HT-29 (cell line): ENCODE data around the gene SLC26A2. TPM values are rescaled to one million over a fixed set of nuclear protein-coding genes. Genes with fewer than 3 reads are reported as not detected.
"Not testable (repeated sequence)": the region's sequence is repeated elsewhere in the genome, so short reads cannot be mapped to it uniquely, and the experiment has no call there.

Experiments used
- DNase-seq: peaks from one replicate; pipeline ENCODE4 v3.0.0-alpha.2; 2015; ENCODE audit warnings: low spot score
- total RNA-seq: library from RNA; depleted of rRNA; stranded (reverse); fragments of >200 nt; shearing (Covaris generic); gene quantifications from 2 replicates; pipeline ENCODE4 v1.2.3, GENCODE V29; 2014

The SLC26A2 gene
- total RNA-seq, 1 experiment from 2014 or later: 0.94 TPM

- DNase-seq: peak; percentile 49
Observed at GRCh38 chr5:150000990-150001659, 40.6 kb downstream of the SLC26A2 start.

DNA sequence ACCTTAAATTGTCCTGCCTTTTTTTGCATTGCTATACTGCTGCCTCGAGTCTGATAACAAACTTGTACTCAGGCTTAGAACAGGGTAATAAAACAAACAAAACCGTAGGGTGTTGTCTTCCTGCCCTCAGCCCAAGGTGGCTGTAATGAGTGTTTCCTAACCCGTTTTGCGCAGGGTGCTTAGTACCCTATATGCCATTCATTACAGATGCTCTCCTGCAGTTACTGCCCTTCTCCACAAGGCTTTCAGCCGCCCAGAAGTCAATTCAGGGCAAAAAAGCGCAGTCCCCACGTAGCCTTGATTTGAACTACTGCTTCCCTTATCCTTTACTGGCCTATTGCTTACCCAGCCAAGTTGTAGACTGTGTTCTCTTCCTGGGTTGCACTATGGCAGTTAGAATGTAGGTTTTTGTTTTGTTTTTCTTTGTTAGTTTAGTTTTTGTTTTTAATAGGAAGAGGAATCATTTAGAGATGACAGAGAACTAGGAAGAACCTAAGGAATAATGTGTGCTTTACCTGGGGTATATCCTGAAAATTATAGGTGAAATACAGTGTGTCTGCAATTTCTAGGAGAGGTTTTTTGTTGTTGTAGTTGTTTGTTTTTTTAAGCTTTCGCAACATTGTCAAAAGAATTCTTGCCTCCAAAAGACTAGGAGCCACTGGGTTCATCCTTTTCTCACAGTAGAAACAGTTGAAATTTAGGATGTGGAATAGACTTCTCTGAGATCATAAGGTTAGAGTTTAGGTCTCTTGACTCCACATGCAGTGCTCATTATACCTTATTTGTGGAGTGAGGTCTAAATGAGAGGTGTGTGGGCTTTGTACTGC, 41.3 kb downstream of the SLC26A2 start:
- DNase-seq: peak; percentile 82

GRCh38 chr5:150006318-150006717, 45.8 kb downstream of the SLC26A2 start:
- no peak for DNase-seq

- no peak for DNase-seq
Observed at GRCh38 chr5:150007050-150007449, 46.5 kb downstream of the SLC26A2 start.

- DNase-seq: no peak
Observed at GRCh38 chr5:150009671-150010387, 49.3 kb downstream of the SLC26A2 start.

DNA sequence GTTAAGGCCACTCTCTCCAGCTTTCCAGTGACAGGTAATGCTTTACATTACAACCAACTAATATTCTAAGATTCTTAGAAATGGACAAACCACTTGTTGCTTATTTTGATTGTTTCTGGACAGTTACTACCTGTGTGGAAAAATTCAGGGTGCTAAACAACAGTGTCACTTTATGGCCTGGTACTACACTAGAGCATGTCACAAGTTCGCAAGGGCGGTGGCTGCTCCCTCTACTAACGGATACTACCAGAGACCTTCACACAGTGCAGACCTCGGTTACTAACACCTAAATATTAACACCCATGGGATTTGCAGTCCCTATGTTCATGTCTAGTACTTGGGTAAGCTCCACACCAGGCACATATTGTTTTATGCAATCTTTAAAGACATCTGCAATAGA, 53.4 kb downstream of the SLC26A2 start:
- no peak for DNase-seq

DNA sequence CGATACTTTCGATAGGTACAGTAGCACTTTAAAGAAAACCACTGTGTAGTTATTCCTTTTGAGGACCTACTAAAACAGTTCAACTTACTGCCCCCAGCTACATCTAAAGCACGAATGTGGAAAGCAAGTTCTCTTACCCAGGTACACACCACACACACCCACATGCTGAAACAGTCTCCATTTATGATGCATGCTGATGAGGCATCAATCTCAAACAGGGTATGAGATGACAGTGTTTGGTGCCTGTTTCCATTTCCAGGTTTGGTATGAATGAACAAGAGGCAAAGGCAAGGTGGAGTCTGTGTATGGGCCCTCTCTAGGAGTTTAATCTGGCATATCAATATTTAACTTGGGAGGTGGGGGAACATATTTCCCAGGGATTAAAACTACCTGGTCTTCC, 53.9 kb downstream of the SLC26A2 start:
- DNase-seq: no peak

GRCh38 chr5:150015415-150015814, 54.9 kb downstream of the SLC26A2 start:
- DNase-seq: no peak

DNA sequence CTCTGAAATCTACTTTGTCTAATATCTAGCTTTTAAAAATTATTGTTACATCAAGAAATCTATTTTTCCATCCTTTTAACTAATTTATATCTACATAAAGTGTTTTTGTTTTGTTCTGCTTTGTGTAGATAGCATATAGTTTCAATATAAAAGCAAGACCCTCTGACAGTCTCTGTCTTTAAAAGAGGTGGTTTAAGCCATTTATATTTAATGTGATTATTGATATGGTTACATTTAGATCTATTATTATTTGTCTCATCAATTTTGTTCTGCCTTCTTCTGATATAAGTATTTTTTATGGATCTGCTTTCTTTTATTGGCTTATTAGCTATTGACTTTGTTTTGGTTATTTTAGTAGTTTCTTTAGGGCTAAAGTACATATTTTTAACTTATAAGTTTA, 56.0 kb downstream of the SLC26A2 start:
- DNase-seq: no peak

DNA sequence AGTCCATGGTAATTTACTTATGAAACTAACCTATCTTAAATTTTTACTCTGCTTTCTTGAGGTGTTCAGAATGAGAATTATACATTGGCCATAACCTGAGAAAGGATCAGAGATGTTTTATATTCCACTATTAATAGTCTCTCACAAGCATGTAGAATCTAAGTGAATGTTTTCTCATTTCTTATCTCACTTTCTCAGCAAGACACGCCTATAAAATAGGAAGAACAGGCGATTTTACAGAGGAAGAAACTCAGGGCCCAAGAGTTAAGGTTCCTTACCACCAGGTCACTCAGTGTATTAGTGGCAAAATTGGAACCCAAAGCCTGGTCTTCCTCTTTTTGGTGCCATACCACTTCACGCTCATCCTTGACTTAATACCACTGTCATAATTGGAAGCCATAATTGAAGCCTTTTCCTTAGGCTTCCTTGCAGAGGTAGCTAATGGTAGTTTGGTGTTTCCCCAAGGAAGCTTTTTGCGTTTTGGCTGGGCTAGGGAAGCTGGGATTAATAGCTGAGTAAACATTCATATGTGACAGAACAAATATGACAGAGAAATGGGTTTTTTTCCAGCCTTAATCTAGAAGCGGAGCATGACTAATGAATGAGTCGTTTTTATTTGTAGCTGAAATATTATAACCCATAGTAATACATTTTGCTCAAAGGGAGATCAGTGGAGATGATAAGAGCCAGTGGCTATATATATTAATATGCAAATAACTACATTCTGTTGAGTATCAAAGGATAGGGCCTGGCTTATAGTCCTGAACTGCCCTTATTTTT, 56.9 kb downstream of the SLC26A2 start:
- DNase-seq: peak; percentile 23

DNA sequence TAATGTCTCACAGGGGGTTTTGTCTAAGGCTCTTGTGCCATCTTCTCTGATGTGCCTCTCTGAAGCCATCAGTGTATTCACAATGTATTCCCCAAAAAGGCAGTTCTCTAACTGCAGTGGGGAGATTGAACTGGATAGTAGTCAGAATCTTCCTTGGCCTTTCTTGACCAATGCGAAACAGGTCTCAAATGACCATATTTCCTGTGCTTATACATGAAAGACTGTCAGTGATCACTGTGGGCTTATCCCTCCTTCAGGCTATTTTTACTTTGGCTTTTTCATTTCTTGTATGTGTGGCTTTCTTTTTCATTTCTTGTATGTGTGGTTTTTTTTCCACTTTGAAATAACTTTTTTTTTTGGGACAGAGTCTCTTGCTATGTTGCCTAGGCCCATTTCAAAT, 59.7 kb downstream of the SLC26A2 start:
- DNase-seq: no peak

DNA sequence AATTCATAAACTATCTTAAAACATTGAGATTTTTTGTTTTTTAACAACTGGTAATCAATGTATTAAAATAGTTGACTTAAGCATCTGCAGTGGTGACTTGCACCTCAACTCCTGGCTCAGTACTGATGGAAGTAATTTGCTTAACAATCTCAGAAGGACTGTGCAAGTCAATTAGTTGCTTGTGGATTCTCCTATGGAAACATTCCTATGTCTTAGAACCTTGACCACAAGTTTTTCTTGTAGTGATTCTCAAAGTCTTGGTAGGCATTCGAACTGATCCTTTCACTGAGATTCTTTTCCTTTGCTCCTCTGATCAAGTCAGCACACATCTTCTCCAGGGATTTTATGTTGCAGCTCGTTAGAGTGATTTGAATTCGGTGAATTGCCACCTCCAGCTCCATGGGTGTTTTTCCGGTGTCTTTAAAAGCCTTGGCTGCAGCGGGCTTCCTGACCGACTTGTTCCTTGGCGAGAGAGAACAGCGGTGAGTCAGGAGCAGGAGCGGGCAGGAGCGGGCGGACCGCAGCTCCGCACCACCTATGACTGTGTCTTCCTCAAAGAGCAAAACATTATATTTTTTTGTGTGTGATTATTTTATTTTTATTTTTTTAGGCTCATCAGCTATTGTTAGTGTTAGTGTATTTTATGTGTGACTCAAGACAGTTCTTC, 61.1 kb downstream of the SLC26A2 start:
- peak; percentile 82 for DNase-seq

GRCh38 chr5:150022158-150022531, 61.6 kb downstream of the SLC26A2 start:
- DNase-seq: peak; percentile 74

- DNase-seq: no peak
Observed at GRCh38 chr5:150022681-150023080, 62.1 kb downstream of the SLC26A2 start.

GRCh38 chr5:150023136-150023535, 62.6 kb downstream of the SLC26A2 start:
- no peak for DNase-seq

- DNase-seq: no peak
Observed at GRCh38 chr5:150024346-150024984, 63.9 kb downstream of the SLC26A2 start.

DNA sequence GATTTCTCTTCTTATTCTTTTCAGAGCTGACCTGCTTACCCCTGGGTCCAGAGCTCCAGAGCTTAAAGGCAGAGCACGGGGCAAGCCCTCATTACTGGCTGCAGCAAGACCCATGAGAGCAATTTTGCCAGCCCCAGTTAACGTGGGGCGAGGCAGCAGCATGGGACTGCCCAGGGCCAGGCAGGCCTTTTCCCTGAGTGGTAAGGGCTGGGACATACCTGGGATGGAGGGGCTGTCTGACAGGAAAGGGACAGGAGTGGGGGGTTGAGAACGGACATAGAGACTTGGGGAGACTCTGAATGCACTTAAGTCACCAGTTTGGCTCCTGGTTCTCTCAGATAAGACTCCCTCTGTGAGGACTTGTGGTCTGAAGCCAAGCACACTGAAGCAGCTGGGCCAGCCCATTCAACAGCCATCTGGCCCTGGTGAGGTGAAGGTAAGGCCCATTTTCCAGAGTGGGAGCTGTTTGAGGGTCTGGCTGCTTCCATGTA, 66.2 kb downstream of the SLC26A2 start:
- no peak for DNase-seq

DNA sequence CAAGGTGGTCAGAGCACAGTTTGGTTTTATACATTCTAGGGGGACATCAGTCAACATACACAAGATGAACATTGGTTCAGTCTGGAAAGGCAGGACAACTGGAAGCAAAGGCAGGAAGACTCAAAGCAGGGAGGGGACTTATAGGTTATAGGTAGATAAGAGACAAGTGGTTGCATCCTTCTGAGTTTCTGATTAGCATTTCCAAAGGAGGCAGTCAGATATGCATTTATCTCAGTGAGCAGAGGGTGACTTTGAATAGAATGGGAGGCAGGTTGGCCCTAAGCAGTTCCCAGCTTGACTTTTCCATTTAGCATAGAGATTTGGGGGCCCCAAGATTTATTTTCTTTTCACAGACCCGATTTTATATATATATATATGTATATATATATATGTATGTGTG, 67.5 kb downstream of the SLC26A2 start:
- not testable (repeated sequence) for DNase-seq

GRCh38 chr5:150033334-150033733, 72.8 kb downstream of the SLC26A2 start:
- DNase-seq: no peak

- no peak for DNase-seq
Observed at GRCh38 chr5:150034662-150035061, 74.1 kb downstream of the SLC26A2 start.
